ENCODE results near the gene CHD5.

CHD5 gene

DNA sequence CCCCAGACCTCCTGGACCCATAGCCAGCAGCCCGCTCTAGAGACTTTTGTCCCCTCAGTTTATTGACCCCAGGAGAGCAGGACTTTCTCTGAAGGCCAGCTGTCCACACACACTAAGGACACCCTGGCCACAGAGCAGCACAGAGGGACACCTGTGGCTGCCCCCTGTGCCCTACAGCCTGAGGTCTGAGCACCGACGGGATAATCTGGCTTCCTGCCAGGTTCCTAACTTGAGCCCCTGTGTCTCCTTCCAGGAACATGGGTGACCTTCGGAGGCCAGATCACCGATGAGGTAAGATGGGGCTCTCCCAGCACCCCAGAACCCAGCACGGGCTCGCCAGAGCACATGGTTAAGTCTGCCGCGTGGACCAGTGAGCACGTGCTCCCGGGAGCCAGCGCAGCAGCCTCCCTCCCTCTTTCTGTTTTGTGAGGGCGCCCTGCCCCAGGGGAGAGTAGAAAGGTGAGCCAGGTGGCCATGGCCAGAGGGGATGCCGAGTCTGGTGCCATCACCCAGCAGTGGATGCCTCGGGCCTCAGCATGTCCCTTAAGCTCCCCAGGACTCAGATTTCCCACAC is 106.6 kb downstream of the CHD5 start:
- no peak overlapping the region for H3K4me3 ChIP-seq (replicated peaks; ENCODE audit: low read depth, low read length)
- DNase-seq (ENCODE audit: extremely low read depth, low read depth) = no peak
- TF ChIP-seq, protein P1, sequence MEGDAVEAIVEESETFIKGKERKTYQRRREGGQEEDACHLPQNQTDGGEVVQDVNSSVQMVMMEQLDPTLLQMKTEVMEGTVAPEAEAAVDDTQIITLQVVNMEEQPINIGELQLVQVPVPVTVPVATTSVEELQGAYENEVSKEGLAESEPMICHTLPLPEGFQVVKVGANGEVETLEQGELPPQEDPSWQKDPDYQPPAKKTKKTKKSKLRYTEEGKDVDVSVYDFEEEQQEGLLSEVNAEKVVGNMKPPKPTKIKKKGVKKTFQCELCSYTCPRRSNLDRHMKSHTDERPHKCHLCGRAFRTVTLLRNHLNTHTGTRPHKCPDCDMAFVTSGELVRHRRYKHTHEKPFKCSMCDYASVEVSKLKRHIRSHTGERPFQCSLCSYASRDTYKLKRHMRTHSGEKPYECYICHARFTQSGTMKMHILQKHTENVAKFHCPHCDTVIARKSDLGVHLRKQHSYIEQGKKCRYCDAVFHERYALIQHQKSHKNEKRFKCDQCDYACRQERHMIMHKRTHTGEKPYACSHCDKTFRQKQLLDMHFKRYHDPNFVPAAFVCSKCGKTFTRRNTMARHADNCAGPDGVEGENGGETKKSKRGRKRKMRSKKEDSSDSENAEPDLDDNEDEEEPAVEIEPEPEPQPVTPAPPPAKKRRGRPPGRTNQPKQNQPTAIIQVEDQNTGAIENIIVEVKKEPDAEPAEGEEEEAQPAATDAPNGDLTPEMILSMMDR (IDR thresholded peaks at IDR 0.05; ENCODE audit: low read depth, low read length, missing control alignments) = no peak

GRCh38 chr1:6072774-6073479 is 107.2 kb downstream of the CHD5 start:
- no peak for DNase-seq (ENCODE audit: extremely low read depth, low read depth)
- TF ChIP-seq, protein P1 (IDR thresholded peaks at IDR 0.05; ENCODE audit: low read depth, low read length, missing control alignments) = no peak

DNA sequence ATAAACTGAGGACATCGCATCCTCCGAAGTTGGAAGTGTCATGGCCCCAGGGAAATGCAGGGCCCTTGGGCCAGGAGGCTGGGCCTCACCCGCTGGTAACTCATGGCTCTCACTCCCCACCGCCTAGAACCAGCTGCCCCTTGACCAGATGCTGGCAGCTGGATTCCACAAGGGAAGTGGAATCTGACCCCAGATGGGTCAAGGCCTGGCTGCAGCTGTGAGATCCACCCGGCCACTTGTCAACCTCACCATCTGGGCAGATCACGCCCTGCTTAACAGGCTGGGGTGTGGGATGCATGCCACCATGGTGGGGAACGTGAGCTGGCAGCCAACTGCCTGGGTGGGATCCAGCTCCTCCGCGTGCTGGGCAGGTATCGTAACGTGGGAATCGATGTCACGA is 108.9 kb downstream of the CHD5 start:
- TF ChIP-seq, protein P1 (IDR thresholded peaks at IDR 0.05; ENCODE audit: low read depth, low read length, missing control alignments) = no peak
- DNase-seq (ENCODE audit: extremely low read depth, low read depth) = no peak
- no peak overlapping the region for H3K4me3 ChIP-seq (replicated peaks; ENCODE audit: low read depth, low read length)

More at GRCh38 chr1:6072774-6073479, 107.2 kb downstream of the CHD5 start:
- H3K4me3 ChIP-seq (replicated peaks; ENCODE audit: low read depth, low read length) = no peak overlapping the region

DNA sequence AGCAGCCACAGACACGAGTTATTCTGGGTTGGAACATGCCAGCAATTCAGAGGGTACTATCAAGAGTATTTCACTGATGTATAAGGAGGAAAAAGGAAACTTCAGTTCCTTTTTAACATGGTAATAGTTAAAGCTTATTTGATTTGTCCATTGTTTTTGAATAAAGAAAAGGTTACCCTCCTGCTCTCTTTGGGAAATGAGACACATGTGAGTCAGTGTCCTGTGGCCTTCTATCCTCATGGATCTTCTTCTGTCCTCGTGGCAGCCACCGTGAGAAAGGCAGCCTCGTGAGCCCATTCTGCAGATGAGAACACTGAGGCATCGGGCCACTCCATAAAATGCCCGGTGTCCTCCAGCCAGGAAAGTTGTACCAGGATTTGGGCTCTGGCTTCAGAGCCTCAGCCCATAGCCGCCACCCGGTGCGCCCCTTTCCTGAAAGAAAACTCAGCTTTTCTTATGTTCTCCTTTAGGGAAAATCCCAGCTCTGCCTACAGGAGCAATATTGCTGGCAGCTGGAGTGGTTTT is 109.6 kb downstream of the CHD5 start:
- H3K4me3 ChIP-seq (replicated peaks; ENCODE audit: low read depth, low read length) = no peak overlapping the region
- DNase-seq (ENCODE audit: extremely low read depth, low read depth) = no peak
- TF ChIP-seq, protein P1 (IDR thresholded peaks at IDR 0.05; ENCODE audit: low read depth, low read length, missing control alignments) = no peak

DNA sequence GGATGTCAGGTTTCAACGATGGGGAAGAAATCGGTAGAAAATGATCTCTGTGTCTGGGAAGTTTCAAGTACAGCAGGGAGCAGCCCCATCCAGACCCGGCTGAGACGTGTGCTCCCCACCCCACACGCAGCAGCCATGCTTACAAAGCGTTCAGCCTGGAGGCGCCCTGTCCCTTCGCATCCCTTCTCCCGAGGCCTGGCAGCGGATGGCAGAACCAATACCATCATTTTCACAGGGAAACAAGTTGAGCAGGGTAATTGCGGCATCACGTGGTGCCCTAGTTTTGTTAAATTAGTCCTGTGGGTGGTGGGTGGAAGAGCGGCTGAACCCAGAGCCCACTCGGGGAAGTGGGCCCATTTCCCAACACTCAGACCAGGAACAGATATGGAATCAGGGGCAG is 110.5 kb downstream of the CHD5 start:
- TF ChIP-seq, protein P1 (IDR thresholded peaks at IDR 0.05; ENCODE audit: low read depth, low read length, missing control alignments) = no peak
- H3K4me3 ChIP-seq (replicated peaks; ENCODE audit: low read depth, low read length) = no peak overlapping the region
- DNase-seq (ENCODE audit: extremely low read depth, low read depth) = no peak

DNA sequence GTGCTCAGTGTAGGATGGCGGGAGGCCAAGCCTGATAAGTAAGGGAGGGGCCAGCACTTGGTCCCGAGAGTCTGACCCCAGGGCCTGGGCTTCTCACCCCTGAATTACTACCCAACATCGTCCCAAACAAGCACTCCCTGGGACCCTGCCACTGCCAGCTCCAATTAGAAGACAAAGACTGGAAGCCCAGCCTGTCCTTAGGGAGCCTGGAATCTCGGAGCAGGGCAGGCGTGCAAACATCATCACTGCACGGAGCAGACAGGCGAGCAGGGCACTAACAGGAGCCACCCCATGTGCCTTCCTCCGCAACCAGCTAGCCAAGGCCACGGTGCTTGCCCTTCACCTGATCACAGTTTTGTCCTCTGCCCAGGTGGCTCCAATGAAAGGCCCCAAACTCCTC is 111.2 kb downstream of the CHD5 start:
- no peak for DNase-seq (ENCODE audit: extremely low read depth, low read depth)
- H3K4me3 ChIP-seq (replicated peaks; ENCODE audit: low read depth, low read length) = no peak overlapping the region
- TF ChIP-seq, protein P1 (IDR thresholded peaks at IDR 0.05; ENCODE audit: low read depth, low read length, missing control alignments) = no peak
